ENCODE data around the gene CTSW.

- no peak for TF ChIP-seq ZNF274 (IDR thresholded peaks at IDR 0.05; ENCODE audit: low read depth, low read length)
- TF ChIP-seq YY1 (IDR thresholded peaks at IDR 0.05; ENCODE audit: insufficient read depth, insufficient read length), result no peak
- TF ChIP-seq SUZ12 (IDR thresholded peaks at IDR 0.05; ENCODE audit: extremely low read depth, insufficient read depth, insufficient read length), result no peak
Measured at GRCh38 chr11:65917077-65917433, 37.4 kb downstream of the CTSW start.

Data from NT2/D1 (cell line).